ENCODE results near the gene ZNF322. TPM values are rescaled to one million over a fixed set of nuclear protein-coding genes. Genes with fewer than 3 reads are reported as not detected.

Gene ZNF322
- polyA plus RNA-seq, 1 donor = 14.8 TPM

DNA sequence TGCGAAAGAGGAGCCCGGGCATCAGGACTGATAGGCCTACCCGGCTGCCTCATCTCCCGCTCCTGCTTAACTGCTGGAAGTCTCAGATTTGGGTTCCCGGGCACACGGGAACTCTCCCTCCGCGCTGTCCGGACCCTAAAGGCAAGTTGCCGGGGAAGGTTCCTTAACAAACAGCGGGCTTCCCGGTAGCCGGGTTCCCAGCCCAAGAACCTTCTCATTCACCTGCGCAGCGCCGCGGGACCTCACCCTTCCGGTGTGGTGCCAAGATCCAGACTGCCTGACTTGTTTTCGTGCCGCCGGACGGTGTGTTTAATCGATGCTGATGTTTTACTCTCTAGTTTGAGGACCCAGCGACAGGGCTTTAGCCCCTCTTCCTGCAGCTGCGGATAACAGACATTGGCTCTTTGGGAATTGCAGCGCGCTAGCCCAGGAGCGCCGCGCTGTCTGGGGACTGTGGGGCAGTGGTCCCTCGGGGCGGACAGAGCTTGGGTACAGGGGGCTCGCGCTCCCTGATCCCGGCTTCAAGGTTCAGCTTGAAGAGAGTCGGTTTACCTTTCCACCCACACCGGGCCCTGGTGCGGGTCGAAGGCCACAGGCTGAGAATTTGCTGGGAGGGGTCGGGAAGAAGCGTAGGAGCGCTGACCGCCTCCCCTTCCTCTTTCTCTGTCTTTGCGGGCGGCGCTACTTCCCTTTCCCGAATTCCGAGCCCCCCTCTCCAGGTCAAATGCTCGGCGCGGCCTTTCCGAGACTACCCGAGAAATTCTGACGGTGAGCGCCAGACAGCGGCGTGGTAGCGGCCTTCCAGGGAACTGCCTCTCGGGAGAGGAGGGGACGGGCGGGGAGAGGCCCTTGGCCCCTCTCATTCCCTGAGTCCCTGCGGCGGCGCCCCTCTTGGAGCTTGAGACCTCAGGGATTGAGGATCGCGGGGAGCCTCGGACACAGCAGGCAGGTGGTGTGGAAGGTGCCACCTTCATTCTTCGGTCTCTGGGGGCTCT, 45.6 kb downstream of the ZNF322 start:
- DNase-seq = no peak

DNA sequence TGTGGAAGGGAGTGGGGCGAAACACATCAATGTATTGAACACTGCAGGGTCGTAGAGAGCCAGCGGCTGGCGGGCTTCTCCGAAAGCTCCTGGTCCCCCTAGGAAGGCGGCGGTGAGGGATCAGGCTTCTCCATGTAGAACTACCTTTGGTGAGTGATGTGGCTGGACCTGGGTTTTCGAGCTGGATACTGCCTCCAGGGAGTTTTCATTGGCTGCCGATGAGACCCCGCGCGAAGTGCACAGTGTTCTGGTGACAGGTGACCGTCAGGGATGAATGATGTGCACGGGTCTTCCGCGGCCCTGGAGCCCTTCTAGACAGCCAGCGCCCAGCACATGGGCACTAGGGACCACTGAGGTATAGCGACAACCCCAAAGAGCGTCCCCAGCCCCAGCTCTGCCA, 46.3 kb downstream of the ZNF322 start:
- no peak for DNase-seq

DNA sequence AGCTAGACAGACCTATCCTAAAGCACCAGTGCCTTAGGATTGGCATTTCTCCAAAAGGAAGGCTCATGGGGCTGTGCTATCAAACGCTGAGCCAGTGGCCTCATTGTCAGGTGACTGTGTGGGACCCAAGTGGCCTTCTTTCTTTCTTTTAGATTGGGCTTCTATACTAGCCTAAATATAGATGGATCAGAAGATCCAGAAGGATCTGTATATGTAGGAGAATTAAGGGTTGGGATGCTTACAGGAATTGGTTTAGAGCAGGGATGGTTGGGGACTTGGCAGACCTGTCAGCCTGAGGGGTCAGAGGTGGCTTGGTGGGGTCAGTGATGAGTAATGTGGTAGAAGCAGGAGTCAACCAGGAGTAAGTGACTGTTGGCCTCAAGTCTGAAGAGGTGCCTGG, 47.9 kb downstream of the ZNF322 start:
- DNase-seq = no peak

DNA sequence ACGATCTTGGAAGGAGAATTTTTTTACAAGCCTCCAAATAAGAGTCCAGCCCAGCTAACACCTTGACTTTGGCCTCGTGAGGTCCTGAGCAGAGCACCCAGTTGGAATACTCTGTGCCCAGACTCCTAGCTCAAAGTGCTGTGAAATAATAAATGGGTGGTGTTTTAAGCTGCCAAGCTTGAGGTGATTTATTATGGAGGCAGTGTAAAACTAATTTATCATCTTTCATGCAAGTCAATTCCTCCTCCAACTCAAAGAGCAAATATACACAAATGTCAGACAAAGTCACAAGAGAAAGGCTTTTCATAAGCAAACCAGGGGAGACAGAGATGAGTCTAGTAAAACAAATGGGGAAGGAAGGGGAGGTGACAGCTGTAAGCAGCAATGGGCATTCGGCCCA, 50.1 kb downstream of the ZNF322 start:
- no peak for DNase-seq

DNA sequence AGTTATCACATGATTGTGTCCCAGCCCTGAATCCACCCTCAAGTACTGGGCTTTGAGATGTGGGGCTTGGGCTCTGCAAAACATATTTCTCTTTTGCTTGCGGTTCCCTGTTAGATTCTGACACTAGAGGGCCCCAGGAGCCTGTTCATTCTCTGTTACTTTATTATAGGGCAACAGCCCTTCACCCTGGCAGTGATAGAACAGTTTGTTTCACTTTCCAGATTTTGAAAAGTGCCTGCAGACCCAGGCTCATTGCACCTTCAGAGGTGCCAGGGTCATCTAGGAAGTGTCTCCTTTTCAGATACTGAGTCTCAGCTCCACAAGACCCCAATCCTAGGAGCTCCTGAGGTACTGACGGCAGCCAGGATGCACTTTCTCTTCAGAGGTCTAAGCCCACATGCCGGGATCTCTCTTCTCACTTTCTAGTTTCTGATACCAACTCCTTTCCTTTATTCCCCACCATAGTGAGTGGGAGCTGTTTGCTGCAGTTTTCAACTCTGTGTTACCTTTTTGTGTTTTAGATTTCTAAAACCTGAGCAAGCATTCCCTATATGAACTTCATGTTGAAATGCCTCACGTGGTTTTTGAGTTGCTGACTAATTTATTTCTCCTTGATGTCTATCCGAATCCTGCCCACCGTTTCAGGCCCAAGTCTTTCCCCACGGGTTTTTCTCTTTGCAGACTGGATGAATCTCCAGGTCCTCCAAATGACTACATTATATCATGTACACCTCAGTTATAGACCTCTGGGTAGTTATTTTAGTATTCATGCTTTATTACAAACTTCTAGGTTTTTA, 51.9 kb downstream of the ZNF322 start:
- DNase-seq = peak; percentile 33

DNA sequence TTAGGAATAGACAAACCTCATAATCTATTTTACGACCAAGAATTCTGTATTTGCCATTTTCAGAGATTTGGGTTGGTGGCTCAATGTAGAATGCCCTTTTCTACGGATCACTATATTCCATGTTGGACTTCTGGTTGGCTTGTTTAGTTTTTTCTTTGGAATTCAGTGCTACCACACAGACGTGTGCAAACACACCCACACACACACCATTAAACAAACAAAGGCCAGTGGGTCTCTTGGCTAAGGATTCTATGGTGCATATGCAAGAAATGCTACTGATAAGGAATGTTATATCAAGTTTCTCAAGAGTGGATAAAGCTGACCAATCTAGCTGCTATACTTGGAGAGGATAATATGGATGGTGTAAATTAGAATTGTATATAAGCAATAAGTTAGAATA, 54.7 kb downstream of the ZNF322 start:
- no peak for DNase-seq

DNA sequence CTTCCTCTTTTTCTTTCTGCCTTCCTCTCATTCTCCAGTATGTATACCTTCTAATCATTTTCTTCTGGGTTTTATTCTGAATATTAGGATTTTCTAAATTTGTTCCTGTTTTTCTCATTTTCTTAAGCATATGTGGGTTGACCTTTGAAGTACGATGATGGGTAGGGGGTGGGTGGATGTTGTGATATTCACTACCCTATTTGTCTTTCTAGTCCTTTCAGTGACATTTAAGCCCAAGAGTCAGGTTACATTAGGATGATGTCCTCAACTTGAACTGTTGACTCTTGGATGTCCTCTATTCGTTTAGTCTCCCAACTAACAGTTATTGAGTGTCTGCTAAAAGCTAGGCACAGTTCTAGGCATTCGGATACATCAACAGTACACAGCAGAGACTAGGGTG, 55.5 kb downstream of the ZNF322 start:
- DNase-seq = no peak

DNA sequence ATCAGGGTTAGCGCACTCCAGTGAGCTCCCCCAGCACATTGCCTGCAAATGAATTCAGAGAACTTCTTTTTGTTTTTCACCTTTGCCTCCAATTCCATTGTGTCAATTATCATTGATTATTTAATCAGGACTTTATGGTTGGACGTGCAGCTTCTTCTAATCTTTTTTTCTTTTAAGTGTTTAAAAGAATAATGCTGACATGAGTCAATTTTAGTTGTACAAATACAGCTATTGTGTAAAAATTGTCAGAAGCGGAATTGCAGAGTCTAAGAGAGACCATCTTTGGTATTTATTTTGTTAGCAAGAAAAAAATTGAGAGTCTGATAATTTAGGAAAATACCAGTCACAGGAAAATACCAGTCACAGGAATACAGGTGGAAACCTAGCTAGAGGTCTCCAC, 57.3 kb downstream of the ZNF322 start:
- DNase-seq = no peak

DNA sequence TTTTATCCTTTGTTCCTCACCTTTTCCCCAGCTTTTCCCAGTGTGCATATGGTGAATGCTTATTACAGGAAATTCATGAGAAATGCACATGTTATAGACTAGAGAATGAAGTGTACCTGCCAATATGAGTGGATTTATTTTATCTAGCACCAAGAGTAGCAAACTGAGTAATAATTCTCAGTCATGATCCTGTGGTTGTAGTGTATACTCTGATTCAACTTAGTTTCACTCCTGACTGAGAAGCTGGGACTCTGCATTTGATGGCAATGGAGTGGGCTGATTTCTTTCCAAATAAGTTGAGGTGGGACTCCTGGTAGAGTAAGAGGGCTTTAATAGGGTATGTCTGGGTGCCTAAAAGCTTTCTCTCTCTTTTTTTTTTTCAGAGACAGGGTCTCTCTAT, 58.8 kb downstream of the ZNF322 start:
- no peak for DNase-seq

DNA sequence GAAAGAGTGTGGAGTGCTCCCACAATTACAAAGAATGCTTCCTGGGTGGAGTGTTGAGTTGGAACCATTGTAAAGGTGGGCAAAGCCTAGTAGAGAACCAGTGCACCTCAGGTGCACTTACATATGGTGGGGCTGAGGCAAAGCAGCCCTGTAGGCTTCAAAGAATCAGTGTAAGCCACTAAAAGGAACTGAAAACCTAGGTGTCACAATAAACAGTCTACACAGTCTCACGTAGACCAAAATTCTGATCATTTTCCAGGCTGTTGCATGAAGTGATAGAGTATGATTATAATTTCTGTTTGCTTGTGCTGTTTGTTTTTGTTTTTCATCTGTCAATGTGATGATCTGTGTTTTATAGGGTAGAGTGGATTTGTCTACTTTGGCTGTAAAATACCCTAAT, 60.0 kb downstream of the ZNF322 start:
- DNase-seq = no peak

DNA sequence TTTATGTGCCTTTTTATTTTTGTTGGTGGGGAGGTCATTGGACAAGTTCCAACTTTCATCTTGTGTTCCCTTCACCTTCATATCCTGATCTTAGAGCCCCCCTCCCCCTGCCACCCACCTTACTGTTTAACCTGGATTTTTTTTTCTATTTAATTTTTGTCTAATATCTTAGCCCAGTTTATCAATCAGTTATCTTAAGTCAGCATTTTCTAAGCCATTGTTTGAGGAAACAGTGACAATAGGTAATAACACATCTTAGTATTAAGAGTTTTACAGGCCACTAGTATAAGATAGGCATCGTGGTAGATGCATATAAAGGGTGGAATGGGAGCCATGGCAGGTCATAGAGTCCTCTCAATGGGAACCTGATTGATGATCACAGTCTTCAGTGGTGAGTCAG, 60.4 kb downstream of the ZNF322 start:
- no peak for DNase-seq

DNA sequence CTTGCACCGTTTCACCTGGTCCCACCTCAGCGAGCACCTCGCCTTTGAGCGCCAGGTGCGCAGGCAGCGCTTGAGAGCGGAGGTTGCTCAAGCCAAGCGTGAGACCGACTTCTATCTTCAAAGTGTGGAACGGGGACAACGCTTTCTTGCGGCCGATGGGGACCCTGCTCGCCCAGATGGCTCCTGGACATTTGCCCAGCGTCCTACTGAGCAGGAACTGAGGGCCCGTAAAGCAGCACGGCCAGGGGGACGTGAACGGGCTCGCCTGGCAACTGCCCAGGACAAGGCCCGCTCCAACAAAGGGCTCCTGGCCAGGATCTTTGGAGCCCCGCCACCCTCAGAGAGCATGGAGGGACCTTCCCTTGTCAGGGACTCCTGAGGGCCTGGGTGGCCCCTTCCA, 61.3 kb downstream of the ZNF322 start:
- no peak for DNase-seq

DNA sequence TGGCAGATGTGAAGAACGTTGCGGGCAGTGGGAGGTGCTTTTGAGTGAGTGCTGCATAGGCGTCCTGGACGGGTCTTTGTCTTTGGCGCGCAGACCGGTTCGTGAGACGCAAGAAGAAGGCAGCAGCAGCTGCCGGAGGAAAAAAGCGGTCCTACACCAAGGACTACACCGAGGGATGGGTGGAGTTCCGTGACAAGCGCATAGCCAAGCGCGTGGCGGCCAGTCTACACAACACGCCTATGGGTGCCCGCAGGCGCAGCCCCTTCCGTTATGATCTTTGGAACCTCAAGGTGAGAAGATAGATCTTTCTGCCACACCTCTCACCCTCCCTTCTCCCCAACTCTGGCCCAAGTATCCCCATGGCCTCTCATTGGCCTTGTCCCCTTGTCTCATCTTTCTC, 61.7 kb downstream of the ZNF322 start:
- no peak for DNase-seq

DNA sequence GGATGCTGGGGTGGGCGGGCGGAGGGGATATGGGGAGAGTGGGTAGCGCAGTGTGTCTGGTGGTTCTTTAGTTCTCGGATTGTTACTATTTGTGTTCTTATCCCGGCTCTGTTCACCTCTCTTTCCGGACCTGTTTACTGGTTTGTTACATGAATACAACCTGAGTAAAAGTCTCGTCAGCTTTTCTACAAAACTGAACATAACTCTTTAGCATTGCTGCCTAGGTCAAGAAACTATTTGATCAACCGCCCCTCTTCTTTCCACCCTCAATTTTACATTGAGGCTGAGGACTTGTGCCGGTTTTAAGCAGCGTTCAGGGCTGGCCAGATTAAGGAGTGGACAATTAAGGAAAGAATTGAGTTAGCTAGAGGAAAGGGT, 62.2 kb downstream of the ZNF322 start:
- no peak for DNase-seq

DNA sequence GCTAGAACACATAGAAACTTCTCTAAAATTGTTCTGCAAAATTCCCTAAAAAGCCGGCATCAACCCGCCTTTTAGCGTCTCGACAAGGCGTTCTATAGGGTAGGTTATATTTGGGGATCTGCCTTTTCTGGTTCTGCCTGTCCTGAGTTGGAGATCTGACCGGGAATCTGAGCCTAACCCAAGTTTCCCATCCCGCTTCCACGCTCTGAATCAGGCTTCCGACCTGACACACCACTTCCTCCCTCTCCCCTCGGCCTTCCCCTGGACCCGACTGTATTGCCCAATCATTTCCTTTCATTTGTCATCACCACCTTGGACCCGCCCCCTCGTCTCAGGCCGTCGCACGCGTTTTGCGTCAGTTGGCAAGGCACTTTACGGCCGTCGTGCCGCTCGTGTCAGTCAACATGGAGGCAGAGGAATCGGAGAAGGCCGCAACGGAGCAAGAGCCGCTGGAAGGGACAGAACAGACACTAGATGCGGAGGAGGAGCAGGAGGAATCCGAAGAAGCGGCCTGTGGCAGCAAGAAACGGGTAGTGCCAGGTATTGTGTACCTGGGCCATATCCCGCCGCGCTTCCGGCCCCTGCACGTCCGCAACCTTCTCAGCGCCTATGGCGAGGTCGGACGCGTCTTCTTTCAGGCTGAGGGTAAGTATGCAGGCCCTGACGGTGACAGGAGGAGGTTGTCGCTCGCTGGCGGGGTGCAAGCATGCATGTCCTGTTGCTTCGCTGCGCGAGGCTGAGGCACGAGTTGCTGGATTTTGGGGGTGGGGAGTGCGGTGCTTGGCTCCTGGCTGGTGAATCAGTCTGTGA, 62.8 kb downstream of the ZNF322 start, which contains the start of gene ABT1:
Gene ABT1, plus strand, starts transcription at position 375 of the 810 bp plus-strand sequence. Its CDS starts 30 bp downstream, at position 405.
- DNase-seq = peak; percentile 99

DNA sequence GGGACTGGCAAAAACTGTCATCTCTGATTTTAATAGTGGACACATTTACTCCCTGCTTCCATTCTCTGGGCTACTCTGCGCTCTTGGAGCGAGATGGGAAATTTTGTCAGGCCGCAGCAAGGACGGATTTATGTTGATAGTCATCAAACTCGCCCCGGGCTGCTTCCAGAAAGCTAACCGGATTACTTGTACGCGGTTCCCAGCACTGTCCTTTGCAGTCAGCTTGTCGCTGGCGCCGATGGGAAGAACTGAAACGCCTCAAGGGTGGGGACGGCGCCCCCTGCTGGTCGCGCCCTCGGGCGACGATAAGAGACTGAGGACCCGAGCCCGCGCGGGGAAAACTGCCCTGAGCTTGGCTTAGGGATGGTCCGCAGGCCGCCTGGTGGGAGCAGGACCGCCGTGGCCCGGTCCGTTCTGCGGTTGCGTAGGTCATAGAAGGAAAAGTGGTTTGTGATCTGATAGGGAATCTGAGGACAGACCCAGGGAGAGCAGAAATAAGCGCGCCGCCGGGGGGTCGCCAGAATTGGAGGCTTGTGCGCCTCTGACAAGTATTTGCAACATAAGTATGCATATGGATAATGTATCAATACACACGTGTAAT, 63.8 kb downstream of the ZNF322 start:
- peak; percentile 94 for DNase-seq

DNA sequence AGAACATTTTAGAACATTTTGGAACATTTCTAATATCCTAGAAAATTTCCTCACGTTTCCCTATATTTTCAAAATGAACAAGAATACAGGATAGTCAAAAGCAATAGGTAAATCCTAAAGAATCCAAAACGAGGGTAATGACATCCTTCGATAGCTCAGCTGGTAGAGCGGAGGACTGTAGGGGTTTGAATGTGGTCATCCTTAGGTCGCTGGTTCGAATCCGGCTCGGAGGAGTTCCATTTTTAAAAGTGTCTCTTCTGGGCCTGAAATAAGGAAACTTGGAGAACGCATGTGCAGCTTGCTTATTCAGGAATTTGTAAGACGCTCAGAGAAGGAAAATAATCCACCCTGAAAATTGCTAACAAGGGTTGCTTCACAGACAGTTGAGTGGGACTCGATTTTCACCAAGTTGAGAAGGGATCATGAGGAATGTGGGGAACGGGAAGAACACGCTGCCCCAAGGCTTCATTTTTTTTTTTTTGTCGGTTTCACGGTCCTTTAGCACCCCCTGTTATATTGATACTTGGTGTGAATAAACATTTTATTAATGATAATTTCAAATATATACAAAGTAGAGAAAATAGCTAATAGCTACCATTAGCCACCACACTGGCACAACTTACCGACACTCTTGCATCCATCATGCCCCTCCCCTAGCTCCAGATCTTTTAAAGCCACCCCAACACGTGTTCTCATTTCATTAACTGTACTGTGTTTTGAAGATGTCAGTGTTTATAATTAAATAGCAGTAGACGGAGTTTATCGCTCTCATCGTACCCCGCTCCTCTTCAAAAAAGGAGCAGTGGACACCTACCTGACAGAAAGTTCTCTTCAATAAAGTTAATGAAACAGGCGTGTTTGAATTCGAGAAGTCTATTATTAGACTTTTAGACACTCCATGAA, 64.6 kb downstream of the ZNF322 start:
- DNase-seq = no peak

DNA sequence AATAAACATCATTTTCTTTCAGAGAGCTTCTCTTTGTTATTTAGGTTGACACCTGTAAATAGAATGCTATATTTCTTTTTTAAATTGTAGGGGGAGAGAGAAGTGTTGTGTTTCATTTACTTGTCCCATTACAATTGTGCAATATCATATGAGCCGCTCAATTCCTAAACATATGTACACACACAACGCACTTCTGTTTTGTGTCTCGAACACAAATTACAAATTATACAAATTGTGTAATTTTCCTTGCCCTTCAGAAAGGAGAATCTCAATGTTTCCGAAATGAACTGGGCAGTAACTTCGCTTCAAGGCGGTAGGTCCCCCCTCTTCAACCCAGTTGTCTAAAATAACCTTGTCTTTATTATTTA, 65.4 kb downstream of the ZNF322 start:
- no peak for DNase-seq

DNA sequence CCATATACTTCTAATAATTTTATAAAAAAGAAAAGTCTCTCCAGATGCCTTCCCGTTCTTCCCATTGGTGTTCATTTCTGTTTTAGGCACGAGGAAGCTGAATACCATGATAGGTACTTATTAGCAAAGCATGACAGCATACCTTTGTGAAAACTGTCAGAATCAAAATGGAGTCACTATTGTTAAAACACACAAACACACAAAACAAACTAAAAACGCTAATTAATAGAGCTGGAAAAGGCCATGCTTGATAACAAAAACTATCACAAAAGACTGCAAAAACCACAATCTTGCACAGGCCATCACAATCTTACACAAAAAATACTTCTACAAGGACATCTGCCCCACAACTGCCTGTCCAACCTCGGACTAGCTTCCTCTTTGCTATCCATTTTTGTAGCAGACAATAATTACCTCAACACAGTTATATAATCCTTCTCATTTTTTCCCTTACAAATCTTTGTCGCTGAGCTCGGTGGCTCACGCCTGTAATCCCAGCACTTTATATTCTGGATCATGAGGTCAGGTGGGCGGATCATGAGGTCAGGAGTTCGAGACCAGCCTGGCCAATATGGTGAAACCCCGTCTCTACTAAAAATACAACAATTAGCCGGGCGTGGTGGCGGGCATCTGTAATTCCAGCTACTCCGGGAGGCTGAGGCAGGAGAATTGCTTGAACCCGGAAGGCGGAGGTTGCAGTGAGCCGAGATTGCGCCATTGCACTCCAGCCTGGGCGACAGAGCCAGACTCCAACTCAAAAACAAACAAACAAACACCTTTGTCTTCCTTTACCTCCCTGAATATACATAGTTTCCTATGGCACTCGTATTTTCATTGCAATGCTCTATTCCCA, 66.0 kb downstream of the ZNF322 start:
- no peak for DNase-seq

DNA sequence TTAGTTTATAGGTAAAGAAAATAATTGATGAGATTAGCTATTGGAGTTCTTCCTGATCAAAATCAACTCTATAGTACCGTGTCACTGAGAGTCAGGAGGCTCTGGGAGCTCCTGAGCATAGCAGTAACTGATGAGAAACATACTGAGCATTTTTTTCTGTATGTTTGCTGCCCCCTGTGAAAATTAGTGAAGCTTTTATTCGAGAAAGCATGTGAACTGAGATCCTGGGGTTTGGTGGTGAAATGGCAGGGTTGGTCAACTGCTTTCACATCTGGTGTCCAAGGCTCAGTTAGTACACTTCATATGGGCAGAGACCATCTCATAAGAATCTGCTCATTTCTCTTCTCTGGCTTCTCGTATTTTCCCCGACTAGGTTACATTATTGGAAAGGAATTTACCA, 66.9 kb downstream of the ZNF322 start:
- no peak for DNase-seq

Measured in hindlimb muscle (tissue), 1 donor.